ENCODE data around the gene TCERG1L.

Gene TCERG1L

DNA sequence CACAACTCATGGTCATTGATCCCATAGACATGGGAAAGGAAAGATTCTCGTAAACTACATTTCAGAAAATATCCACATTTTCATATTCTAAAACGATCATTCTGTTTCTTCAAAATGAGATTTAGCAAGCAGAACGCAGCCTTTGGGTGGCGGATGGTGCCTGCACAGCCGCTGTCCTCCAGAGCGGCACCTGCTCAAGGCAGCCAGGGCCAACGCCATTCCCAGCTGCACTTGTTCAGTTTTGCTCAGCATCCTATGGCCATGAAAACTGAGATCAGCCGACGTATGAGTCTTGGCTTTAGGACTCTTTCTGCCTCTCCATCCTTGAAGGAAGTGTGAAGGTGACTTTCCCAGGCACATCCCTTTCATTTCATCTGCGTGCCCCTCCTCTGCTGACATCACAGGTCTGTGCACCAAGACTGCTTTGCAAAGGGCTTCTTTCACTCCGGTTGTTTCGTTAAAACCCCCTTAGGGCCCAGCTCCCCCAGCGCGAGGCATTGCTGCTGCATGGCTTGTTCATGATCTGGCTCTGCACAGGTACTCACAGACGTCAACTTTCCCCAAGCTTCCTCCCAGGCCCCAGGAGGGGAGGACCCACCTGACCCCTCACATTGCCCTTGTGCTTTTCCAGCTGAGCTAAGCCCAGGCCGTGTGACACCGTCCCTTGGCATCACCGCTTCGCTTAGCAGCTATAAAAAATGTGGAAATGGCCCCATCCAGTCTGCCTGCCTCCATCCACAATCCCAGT is 37.2 kb downstream of the TCERG1L start:
- no peaks in the 10 kb centered on the region for H3K36me3 ChIP-seq (ENCODE audit: insufficient read depth, low read length)
- no peak overlapping the region for H2AFZ ChIP-seq (ENCODE audit: low read depth, low read length)
- H3K4me1 ChIP-seq (ENCODE audit: insufficient read depth, low read length): no peaks in the 10 kb centered on the region
- H3K9me3 ChIP-seq (ENCODE audit: low read length): no peaks in the 10 kb centered on the region
- no peak overlapping the region for H3K4me3 ChIP-seq (ENCODE audit: low read length)
- H3K27me3 ChIP-seq (ENCODE audit: insufficient read depth, low read length): no peaks in the 10 kb centered on the region

DNA sequence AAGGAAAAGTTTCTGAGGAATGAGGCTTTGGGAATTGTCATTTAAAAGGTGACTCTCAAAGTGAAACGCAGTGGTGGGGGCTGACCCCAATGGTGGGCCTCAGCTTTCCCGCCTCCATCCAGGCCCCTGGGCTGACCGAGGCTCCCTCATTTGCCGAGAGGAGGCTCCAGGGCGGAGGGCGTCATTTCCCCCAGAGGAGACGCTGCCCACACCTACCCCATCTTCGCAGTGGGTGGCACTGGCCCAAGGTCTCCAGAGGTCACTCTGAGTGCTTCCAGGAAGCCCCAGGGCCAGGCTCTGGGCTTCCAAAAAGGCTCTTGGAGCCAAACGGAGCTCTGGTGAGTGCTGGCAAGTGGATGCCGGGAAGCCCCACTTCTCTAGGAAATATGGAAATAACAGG is 38.0 kb downstream of the TCERG1L start:
- H3K4me3 ChIP-seq (ENCODE audit: low read length): no peak overlapping the region
- no peak overlapping the region for H2AFZ ChIP-seq (ENCODE audit: low read depth, low read length)
- no peaks in the 10 kb centered on the region for H3K9me3 ChIP-seq (ENCODE audit: low read length)
- H3K27me3 ChIP-seq (ENCODE audit: insufficient read depth, low read length): no peaks in the 10 kb centered on the region
- no peaks in the 10 kb centered on the region for H3K4me1 ChIP-seq (ENCODE audit: insufficient read depth, low read length)
- H3K36me3 ChIP-seq (ENCODE audit: insufficient read depth, low read length): no peaks in the 10 kb centered on the region

DNA sequence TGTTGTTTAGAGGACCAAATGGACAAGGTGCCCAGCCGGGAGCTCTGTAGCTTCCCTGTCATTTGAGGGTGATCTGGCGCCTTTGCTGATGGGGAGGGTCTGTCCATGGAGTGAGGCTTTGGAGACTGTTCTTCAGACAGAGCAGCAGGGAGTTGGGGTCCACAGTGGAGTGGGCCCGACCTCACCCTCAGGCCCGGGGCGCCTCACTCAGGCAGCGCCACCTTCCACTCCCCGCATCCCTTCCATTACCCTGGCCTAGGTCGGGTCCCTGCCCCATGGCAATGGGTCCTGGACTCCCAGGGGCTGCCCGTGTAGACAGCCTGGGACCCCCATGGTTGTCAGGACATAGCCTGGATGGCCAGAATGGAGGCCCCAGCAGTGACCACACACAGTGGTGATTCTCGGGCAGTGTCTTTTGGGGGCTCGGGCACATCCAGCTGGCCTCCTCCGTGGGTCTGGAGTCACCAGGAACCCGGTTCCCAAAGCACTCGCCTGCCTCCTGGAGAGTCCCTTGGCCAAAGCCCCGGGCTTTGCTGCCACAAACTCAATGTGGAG is 38.5 kb downstream of the TCERG1L start:
- H3K4me1 ChIP-seq (ENCODE audit: insufficient read depth, low read length): no peaks in the 10 kb centered on the region
- H3K4me3 ChIP-seq (ENCODE audit: low read length): no peak overlapping the region
- H3K9me3 ChIP-seq (ENCODE audit: low read length): no peaks in the 10 kb centered on the region
- H3K36me3 ChIP-seq (ENCODE audit: insufficient read depth, low read length): no peaks in the 10 kb centered on the region
- H3K27me3 ChIP-seq (ENCODE audit: insufficient read depth, low read length): no peaks in the 10 kb centered on the region
- no peak overlapping the region for H2AFZ ChIP-seq (ENCODE audit: low read depth, low read length)

DNA sequence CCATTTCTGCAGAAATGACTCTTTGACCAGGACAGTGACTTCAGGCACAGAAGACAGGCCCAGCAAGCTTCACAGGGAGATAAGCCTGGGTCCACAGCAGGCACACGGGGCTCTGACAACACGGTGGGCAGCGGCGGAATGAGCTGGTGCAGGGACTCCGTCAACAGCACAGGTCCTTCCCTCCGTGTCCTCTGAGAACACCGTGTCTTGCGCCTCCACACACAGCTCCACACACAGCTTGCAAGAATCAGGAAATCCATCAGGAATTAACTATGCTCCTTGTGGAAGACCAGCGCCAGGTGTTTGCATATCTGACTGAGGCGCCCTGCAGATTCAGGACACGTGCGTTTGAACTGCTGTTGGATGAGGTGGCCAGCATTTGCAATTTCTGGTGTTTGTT is 39.6 kb downstream of the TCERG1L start:
- Histone ChIP-seq H3K4me3 (ENCODE audit: low read length) (no peak overlapping the region), H3K36me3 (ENCODE audit: insufficient read depth, low read length) (no peaks in the 10 kb centered on the region), H3K9me3 (ENCODE audit: low read length) (no peaks in the 10 kb centered on the region), H3K4me1 (ENCODE audit: insufficient read depth, low read length) (no peaks in the 10 kb centered on the region), H3K27me3 (ENCODE audit: insufficient read depth, low read length) (no peaks in the 10 kb centered on the region), H2AFZ (ENCODE audit: low read depth, low read length) (no peak overlapping the region)

DNA sequence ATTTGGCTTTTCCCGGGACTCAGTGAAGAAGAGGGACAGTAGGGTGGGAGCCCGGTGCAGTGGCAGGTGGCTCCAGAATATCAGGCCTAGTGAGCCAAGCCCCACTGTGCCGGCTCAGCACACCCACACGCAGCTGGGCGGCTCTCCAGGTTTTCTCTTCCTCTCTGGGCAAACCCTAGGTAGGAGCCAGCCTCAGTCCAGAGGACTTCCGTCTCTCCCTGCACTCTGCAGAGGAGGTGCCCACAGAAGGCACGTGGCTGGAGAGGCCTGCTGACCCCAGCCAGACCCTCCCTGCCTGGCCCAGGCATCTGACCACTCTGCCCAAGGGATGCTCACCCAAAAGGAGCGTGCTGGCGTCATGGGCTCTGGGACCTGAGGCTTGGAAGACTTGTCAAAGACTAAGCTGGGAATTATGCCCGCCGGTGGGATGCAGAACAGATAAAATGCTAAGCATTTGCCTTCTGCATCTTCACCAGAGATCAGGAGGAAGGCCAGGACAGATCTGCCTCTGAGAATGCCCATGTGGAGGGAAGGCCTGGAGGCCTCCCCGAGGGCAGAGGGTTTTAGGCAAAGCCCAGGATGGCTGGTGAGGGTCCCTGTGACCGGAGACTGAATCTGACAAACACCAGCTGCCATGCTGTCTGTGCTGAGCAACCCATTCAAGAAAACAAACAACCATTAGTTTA is 40.2 kb downstream of the TCERG1L start:
- H3K36me3 ChIP-seq (ENCODE audit: insufficient read depth, low read length): no peaks in the 10 kb centered on the region

DNA sequence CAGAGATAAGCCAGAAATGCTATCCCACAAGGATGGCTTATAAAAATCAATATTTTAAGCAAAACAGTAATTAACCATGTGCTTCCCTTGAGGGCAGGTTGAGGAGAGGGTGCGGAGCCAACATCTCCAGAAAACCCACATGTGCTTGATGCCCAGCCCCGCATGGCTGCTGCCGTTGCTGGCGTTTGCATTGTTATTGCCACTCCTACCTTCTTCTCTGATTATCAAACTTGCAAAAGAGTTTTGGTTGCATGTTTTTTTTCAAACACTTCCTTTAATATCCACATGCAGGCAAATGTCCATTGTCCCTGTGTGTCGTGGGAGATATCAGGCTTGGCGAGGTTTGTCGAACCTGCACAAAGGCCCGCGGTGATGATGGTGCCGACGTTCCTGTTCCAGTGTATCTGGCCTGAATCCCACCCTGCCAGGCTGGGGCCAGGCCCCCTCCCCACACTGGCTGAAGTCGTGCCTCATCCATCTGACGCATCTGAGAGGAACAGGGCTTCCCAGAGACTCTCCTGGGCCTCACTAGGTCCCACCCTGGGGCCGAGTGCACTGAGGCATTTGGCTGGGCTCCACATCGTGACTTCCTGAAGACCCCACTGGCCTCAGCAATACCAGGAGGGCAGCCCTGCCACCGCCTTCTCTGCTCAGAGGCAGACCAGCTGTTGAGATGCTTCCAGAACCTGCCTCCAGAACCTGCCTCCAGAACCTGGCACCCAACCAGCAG is 40.9 kb downstream of the TCERG1L start:
- Histone ChIP-seq H3K4me1 (ENCODE audit: insufficient read depth, low read length) (no peaks in the 10 kb centered on the region), H3K4me3 (ENCODE audit: low read length) (no peak overlapping the region), H2AFZ (ENCODE audit: low read depth, low read length) (no peak overlapping the region), H3K27me3 (ENCODE audit: insufficient read depth, low read length) (no peaks in the 10 kb centered on the region), H3K36me3 (ENCODE audit: insufficient read depth, low read length) (no peaks in the 10 kb centered on the region), H3K9me3 (ENCODE audit: low read length) (no peaks in the 10 kb centered on the region)

More for the DNA sequence above, 40.2 kb downstream of the TCERG1L start:
- Histone ChIP-seq H3K4me3 (ENCODE audit: low read length) (no peak overlapping the region), H3K9me3 (ENCODE audit: low read length) (no peaks in the 10 kb centered on the region), H3K4me1 (ENCODE audit: insufficient read depth, low read length) (no peaks in the 10 kb centered on the region), H3K27me3 (ENCODE audit: insufficient read depth, low read length) (no peaks in the 10 kb centered on the region), H2AFZ (ENCODE audit: low read depth, low read length) (no peak overlapping the region)

DNA sequence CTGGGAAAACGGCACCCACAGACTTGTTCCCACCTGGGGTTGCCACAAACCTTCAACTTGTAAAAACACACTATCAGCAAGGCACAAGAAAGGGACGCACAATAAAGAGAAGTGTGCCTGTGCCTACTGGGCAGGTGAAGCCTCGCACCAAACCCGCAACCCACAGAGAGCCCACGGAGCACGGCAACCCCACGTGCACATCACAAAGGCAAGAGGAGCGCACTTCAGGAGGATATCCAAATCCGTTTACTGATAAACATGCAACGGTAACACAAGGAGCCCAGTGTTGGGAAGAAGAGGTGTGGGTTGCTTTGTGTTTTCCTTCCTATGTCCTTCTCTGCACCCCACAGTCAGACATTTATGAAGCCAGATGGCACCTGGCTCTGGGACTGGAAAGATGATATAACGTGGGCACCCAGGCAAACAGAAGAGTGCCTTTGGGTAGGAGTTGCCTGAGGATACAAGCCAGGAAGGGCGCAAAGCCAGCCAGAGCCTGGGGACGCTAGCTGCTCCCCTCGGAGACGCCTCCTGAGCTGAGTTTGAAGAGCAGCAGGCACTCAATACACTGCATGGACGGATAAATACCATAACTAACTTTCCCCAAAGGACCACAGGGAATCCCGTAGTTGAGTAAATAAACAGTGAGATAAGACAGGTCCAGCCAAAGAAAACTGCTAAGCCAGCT is 41.6 kb downstream of the TCERG1L start:
- Histone ChIP-seq H3K9me3 (ENCODE audit: low read length) (no peaks in the 10 kb centered on the region), H3K4me3 (ENCODE audit: low read length) (no peak overlapping the region), H3K36me3 (ENCODE audit: insufficient read depth, low read length) (no peaks in the 10 kb centered on the region), H2AFZ (ENCODE audit: low read depth, low read length) (no peak overlapping the region), H3K4me1 (ENCODE audit: insufficient read depth, low read length) (no peaks in the 10 kb centered on the region), H3K27me3 (ENCODE audit: insufficient read depth, low read length) (no peaks in the 10 kb centered on the region)

DNA sequence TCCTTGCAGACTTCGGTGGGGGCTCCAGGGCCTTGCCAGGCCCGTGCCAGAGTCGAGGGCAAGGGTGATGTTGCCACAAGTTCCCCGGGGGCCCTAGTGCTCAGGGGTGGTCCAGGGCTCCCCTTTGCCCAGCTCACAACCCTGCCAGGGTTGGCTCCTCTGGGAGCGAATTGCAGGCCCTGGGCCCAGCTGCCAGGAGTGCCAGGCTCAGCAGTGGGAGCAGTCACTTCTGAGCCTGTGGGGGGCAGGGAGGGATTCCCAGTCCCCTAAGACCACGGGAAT is 43.8 kb downstream of the TCERG1L start:
- Histone ChIP-seq H2AFZ (ENCODE audit: low read depth, low read length) (no peak overlapping the region), H3K4me3 (ENCODE audit: low read length) (no peak overlapping the region), H3K27me3 (ENCODE audit: insufficient read depth, low read length) (no peaks in the 10 kb centered on the region), H3K36me3 (ENCODE audit: insufficient read depth, low read length) (no peaks in the 10 kb centered on the region), H3K9me3 (ENCODE audit: low read length) (no peaks in the 10 kb centered on the region), H3K4me1 (ENCODE audit: insufficient read depth, low read length) (no peaks in the 10 kb centered on the region)

DNA sequence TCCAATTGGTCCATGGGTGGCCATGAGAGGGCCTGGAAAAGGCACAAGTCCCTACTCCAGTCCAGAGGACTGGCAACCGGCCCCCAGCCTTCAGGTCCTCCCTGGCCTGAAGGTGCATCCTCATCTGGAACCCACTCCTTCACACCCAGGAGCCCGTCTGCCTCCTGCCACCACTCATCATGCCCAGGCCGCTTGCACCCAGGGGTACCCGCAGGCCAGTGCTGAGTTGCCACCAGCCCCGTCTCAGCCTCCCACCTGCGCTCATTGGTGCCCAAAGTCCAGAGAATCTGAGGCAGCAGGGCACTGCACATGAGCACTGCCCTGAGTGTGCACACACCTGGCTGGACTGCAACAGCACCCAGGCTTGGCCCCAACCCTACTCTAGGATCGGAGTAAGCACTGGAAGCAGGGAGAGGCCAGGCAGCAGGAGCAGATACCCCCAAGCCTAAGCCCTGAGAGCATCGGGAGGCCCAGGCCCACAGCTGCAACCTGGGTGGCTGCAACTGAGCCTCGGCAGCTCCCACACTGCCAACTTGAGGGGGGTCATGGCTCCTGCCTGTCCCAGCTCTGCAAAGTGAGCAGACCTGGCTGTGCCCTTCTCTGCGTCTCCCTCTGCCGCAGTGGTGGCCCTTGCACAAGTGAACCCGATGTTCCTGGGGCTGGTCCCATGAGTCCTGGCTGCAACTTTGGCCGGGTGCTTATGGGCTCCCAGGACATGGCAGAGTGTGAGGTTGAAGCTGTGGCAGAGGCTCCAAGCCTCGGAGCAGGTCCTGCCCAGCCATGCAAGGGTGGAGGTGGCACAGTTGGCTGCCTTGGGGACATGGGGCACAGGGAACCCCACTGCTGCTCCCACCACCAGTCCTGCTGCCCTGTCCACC is 44.3 kb downstream of the TCERG1L start:
- Histone ChIP-seq H3K9me3 (ENCODE audit: low read length) (no peaks in the 10 kb centered on the region), H3K4me3 (ENCODE audit: low read length) (no peak overlapping the region), H2AFZ (ENCODE audit: low read depth, low read length) (no peak overlapping the region), H3K27me3 (ENCODE audit: insufficient read depth, low read length) (peaks cover 3% of the 10 kb centered on the region), H3K36me3 (ENCODE audit: insufficient read depth, low read length) (no peaks in the 10 kb centered on the region), H3K4me1 (ENCODE audit: insufficient read depth, low read length) (no peaks in the 10 kb centered on the region)

DNA sequence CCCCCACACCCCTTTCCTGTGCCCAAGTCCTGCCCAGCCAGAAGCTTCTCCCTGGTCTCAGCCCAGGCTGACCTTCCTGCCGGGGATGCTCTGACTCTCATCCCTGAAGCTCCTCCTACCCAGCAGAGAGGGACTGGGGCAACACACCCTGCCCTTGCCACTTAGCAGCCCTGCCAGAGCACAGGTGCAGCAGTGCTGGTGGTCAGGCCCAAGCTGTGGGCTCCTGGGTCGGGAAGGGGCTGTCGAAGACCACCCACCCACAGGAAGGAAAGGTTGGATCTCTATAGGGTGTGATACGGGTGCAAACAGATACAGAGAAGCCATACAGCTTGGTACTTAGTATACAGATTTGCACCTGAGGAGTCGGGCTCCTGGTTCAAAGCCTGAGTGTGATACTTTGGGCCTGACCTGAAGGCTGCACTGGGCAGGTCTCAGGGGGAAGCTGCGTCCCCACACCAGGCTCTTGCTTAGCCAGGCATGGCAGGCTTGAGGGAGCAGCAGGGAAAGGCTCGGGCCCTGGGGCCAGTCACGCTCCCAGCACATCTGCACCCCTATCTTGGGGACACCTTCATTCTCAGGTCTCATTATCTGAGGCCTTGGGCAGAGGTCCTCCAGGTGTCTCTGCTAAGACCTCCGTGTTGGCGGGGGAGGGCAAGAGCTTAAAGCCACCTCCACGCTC is 47.3 kb downstream of the TCERG1L start:
- Histone ChIP-seq H3K4me1 (ENCODE audit: insufficient read depth, low read length) (no peaks in the 10 kb centered on the region), H3K27me3 (ENCODE audit: insufficient read depth, low read length) (peaks cover 3% of the 10 kb centered on the region), H3K4me3 (ENCODE audit: low read length) (no peak overlapping the region), H2AFZ (ENCODE audit: low read depth, low read length) (no peak overlapping the region), H3K9me3 (ENCODE audit: low read length) (no peaks in the 10 kb centered on the region), H3K36me3 (ENCODE audit: insufficient read depth, low read length) (no peaks in the 10 kb centered on the region)

DNA sequence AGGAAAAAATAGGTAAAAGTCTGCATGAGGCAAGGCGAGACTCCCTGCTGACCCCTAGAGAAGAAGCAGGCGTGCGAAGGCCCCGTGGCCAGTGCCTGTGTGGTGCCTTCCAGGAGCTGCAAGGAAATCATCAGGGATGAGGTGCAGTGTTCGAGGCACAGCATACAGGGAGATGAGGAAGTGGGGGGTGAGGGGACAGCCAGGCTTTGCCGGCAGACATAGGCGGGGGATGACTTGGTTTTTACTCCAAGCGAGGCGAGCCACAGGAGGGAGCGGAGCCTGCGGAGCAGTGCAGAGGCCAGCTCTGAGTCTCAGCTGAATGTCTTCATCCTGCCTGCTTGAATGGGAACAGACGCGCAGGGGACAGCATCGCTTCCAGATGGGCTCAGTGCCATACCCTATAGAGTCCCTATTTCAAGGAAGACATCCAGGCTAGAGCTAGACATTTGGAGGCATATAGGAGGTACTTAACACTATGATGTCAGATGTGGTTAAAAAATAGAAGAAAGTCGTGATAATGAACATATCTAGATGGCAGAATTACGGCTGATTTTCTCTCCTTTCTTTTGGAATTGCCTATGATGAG is 49.5 kb downstream of the TCERG1L start:
- peaks cover 3% of the 10 kb centered on the region for H3K27me3 ChIP-seq (ENCODE audit: insufficient read depth, low read length)
- no peak overlapping the region for H2AFZ ChIP-seq (ENCODE audit: low read depth, low read length)
- H3K36me3 ChIP-seq (ENCODE audit: insufficient read depth, low read length): no peaks in the 10 kb centered on the region
- H3K4me1 ChIP-seq (ENCODE audit: insufficient read depth, low read length): no peaks in the 10 kb centered on the region
- H3K4me3 ChIP-seq (ENCODE audit: low read length): no peak overlapping the region
- H3K9me3 ChIP-seq (ENCODE audit: low read length): no peaks in the 10 kb centered on the region

Data from neuron (in vitro differentiated cells).